Measurements from ENCODE around the gene WDR75. TPM values are rescaled to one million over a fixed set of nuclear protein-coding genes. Genes with fewer than 3 reads are reported as not detected.

WDR75 gene
- total RNA-seq, 2 experiments from 2014 or later, result 55.7 to 79.6 TPM

GRCh38 chr2:189499137-189499536 is 57.9 kb downstream of the WDR75 start:
- H3K36me3 ChIP-seq (ENCODE audit: insufficient read depth, low read length), result no peaks in the 10 kb centered on the region
- H3K4me3 ChIP-seq (ENCODE audit: low read depth, low read length, poor library complexity, severe bottlenecking), result no peak overlapping the region
- ChIA-PET CTCF (ENCODE audit: unreplicated experiment) (no interaction called here), POLR2A (interaction anchor here (0.7 kb wide), 1 partner anchor 79 kb away, joined by 3 read pairs; no protein-coding TSS in a partner anchor)
- no peaks in the 10 kb centered on the region for H3K9me2 ChIP-seq (ENCODE audit: insufficient read depth, low read length)
- no peak overlapping the region for H3K27ac ChIP-seq (ENCODE audit: low read depth, low read length, poor library complexity, severe bottlenecking)
- no peaks in the 10 kb centered on the region for H4K20me1 ChIP-seq (ENCODE audit: insufficient read depth, low read length)
- DNase-seq (ENCODE audit: low spot score), result no peak
- TF ChIP-seq, protein P1, sequence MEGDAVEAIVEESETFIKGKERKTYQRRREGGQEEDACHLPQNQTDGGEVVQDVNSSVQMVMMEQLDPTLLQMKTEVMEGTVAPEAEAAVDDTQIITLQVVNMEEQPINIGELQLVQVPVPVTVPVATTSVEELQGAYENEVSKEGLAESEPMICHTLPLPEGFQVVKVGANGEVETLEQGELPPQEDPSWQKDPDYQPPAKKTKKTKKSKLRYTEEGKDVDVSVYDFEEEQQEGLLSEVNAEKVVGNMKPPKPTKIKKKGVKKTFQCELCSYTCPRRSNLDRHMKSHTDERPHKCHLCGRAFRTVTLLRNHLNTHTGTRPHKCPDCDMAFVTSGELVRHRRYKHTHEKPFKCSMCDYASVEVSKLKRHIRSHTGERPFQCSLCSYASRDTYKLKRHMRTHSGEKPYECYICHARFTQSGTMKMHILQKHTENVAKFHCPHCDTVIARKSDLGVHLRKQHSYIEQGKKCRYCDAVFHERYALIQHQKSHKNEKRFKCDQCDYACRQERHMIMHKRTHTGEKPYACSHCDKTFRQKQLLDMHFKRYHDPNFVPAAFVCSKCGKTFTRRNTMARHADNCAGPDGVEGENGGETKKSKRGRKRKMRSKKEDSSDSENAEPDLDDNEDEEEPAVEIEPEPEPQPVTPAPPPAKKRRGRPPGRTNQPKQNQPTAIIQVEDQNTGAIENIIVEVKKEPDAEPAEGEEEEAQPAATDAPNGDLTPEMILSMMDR (conservative IDR thresholded peaks at IDR 0.05; ENCODE audit: low read length), result no peak
- TF ChIP-seq EZH2phosphoT487 (IDR thresholded peaks at IDR 0.05; ENCODE audit: borderline replicate concordance, low read depth, low read length), result no peak
- no peaks in the 10 kb centered on the region for H3K79me2 ChIP-seq (ENCODE audit: insufficient read depth, low read depth, low read length)
- no peaks in the 10 kb centered on the region for H3K4me1 ChIP-seq (ENCODE audit: insufficient read depth, low read length, poor library complexity, severe bottlenecking)
- H3K9me3 ChIP-seq (ENCODE audit: low read length), result no peaks in the 10 kb centered on the region
- H2AFZ ChIP-seq (ENCODE audit: low read length), result no peak overlapping the region
- intact Hi-C loops (cut with micrococcal nuclease; ENCODE audit: unreplicated experiment), result no loop called here
- H3K4me2 ChIP-seq (ENCODE audit: low read length), result no peak overlapping the region
- BruUV-seq (replicated peaks), result no TSS peak

DNA sequence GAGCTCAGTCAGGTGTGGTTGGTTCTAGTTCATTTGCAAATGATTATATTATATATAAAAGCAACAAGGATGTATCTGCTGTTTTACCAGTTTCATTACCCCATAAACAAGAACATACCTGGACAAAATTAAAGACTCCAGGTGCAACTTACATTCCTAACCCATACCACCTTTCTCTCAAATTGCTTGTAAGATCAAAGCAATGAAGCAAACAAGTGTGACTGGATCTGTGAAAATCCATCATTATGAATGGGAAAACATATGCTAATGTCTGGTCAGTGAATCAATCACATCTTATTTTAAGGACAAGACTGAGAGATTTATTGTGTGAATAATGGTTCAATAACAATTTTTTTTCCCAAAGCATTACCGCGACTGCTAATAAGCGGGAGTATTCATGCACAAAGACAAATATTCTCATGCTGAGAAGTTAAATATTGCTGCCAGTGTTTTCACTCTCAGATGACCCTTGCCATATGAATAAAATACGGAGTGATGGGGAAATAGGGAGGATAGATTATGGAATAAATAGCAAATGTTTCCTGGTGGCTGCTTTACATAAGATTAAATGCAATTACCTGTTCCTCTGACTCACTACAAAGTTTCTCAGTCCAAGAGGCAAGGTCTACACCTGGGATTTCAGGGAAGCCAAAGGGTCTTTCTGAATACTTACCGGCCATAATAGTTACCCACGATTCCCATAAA is 59.3 kb downstream of the WDR75 start:
- CTCF ChIA-PET (ENCODE audit: unreplicated experiment), result no interaction called here
- intact Hi-C loops (cut with micrococcal nuclease; ENCODE audit: unreplicated experiment), result no loop called here
- no peak for DNase-seq (ENCODE audit: low spot score)
- no peaks in the 10 kb centered on the region for H3K36me3 ChIP-seq (ENCODE audit: insufficient read depth, low read length)
- no peaks in the 10 kb centered on the region for H3K9me2 ChIP-seq (ENCODE audit: insufficient read depth, low read length)
- no peak overlapping the region for H2AFZ ChIP-seq (ENCODE audit: low read length)
- H4K20me1 ChIP-seq (ENCODE audit: insufficient read depth, low read length), result no peaks in the 10 kb centered on the region
- BruUV-seq (replicated peaks), result no TSS peak
- no peak overlapping the region for H3K4me2 ChIP-seq (ENCODE audit: low read length)
- no peak for TF ChIP-seq EZH2phosphoT487 (IDR thresholded peaks at IDR 0.05; ENCODE audit: borderline replicate concordance, low read depth, low read length)
- no peak overlapping the region for H3K27ac ChIP-seq (ENCODE audit: low read depth, low read length, poor library complexity, severe bottlenecking)
- no peaks in the 10 kb centered on the region for H3K79me2 ChIP-seq (ENCODE audit: insufficient read depth, low read depth, low read length)
- no peak overlapping the region for H3K4me3 ChIP-seq (ENCODE audit: low read depth, low read length, poor library complexity, severe bottlenecking)
- no peaks in the 10 kb centered on the region for H3K9me3 ChIP-seq (ENCODE audit: low read length)
- no peaks in the 10 kb centered on the region for H3K4me1 ChIP-seq (ENCODE audit: insufficient read depth, low read length, poor library complexity, severe bottlenecking)
- POLR2A ChIA-PET, result interaction anchor here (0.6 to 0.7 kb wide), 2 partner anchors 83 to 1523 kb away, joined by 3 read pairs; no protein-coding TSS in a partner anchor

DNA sequence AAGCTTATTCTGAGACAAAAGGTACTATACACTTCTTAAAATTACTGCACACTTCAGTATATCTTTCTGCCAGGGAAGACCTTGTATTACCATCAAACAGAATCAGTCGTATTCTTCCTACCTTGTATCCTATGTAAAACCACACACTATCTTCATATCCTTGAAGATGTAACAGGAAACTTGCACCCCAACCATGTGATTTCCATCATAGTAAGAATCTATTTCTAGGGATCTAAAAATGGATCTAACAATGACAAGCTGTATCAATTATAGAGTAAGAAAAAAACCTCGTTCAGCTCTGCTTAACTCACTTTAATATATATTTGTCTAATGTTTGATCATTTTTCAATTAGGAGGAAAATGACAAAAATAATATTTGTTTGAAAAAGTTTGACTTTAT is 60.2 kb downstream of the WDR75 start:
- intact Hi-C loops (cut with micrococcal nuclease; ENCODE audit: unreplicated experiment), result no loop called here
- H3K79me2 ChIP-seq (ENCODE audit: insufficient read depth, low read depth, low read length), result no peaks in the 10 kb centered on the region
- H3K9me2 ChIP-seq (ENCODE audit: insufficient read depth, low read length), result no peaks in the 10 kb centered on the region
- H4K20me1 ChIP-seq (ENCODE audit: insufficient read depth, low read length), result no peaks in the 10 kb centered on the region
- H3K4me1 ChIP-seq (ENCODE audit: insufficient read depth, low read length, poor library complexity, severe bottlenecking), result no peaks in the 10 kb centered on the region
- no peak overlapping the region for H3K4me2 ChIP-seq (ENCODE audit: low read length)
- TF ChIP-seq, protein P1 (conservative IDR thresholded peaks at IDR 0.05; ENCODE audit: low read length), result no peak
- TF ChIP-seq EZH2phosphoT487 (IDR thresholded peaks at IDR 0.05; ENCODE audit: borderline replicate concordance, low read depth, low read length), result no peak
- no TSS peak for BruUV-seq (replicated peaks)
- no peaks in the 10 kb centered on the region for H3K9me3 ChIP-seq (ENCODE audit: low read length)
- CTCF ChIA-PET (ENCODE audit: unreplicated experiment), result no interaction called here
- H3K4me3 ChIP-seq (ENCODE audit: low read depth, low read length, poor library complexity, severe bottlenecking), result no peak overlapping the region
- POLR2A ChIA-PET, result no interaction called here
- no peak overlapping the region for H2AFZ ChIP-seq (ENCODE audit: low read length)
- DNase-seq (ENCODE audit: low spot score), result no peak
- H3K27ac ChIP-seq (ENCODE audit: low read depth, low read length, poor library complexity, severe bottlenecking), result no peak overlapping the region
- H3K36me3 ChIP-seq (ENCODE audit: insufficient read depth, low read length), result no peaks in the 10 kb centered on the region

All from OCI-LY7 (cell line).